ENCODE measurements around the gene CCDC9. TPM values are rescaled to one million over a fixed set of nuclear protein-coding genes. Genes with fewer than 3 reads are reported as not detected.

CCDC9 gene
- total RNA-seq, 4 donors from 2014 or later, result 13.1 to 22.7 (median 18.5) TPM

- no peak for TF ChIP-seq POLR2A (IDR thresholded peaks at IDR 0.05)
- TF ChIP-seq CTCF (IDR thresholded peaks at IDR 0.05 in 4 of 5, conservative IDR thresholded peaks at IDR 0.05 in 1 of 5), result no peak
- Histone ChIP-seq H3K4me1 (peaks cover 10 to 15% of the 10 kb centered on the region in 2 donors), H3K27ac (no peak overlapping the region), H3K36me3 (peaks cover 0 to 2% of the 10 kb centered on the region in 2 donors), H3K9me3 (no peaks in the 10 kb centered on the region), H3K27me3 (no peaks in the 10 kb centered on the region), H3K4me3 (no peak overlapping the region)
- ATAC-seq (no peak), DNase-seq (no peak)
- in situ Hi-C loops (cut with MboI; ENCODE audit: low sequenced_read_pairs in 4 of 4), result no loop called here
- intact Hi-C loops (cut with DNase I; ENCODE audit: low total_unique reads), result no loop called here
Measured at GRCh38 chr19:47253467-47253881, 2.9 kb upstream of the CCDC9 start.

- H3K27me3 ChIP-seq, result no peaks in the 10 kb centered on the region
- H3K4me3 ChIP-seq, result no peak overlapping the region
- H3K27ac ChIP-seq, result no peak overlapping the region
- ATAC-seq, result no peak
- intact Hi-C loops (cut with DNase I; ENCODE audit: low total_unique reads) (no loop called here), in situ Hi-C loops (cut with MboI; ENCODE audit: low sequenced_read_pairs in 4 of 4) (no loop called here)
- DNase-seq, result no peak
- H3K36me3 ChIP-seq, result peaks cover 0 to 7% of the 10 kb centered on the region in 2 donors
- peaks cover 15 to 16% of the 10 kb centered on the region in 2 donors for H3K4me1 ChIP-seq
- TF ChIP-seq CTCF (IDR thresholded peaks at IDR 0.05 in 4 of 5, conservative IDR thresholded peaks at IDR 0.05 in 1 of 5) (no peak), POLR2A (IDR thresholded peaks at IDR 0.05) (no peak)
- H3K9me3 ChIP-seq, result no peaks in the 10 kb centered on the region
Measured at GRCh38 chr19:47253970-47254369, 2.4 kb upstream of the CCDC9 start.

GRCh38 chr19:47256693-47257410 is 527 bp downstream of the CCDC9 start:
- TF ChIP-seq POLR2A (IDR thresholded peaks at IDR 0.05) (no peak), CTCF (IDR thresholded peaks at IDR 0.05 in 4 of 5, conservative IDR thresholded peaks at IDR 0.05 in 1 of 5) (no peak)
- H3K4me3 ChIP-seq, result peak overlapping the region; percentile 50 to 72 (median 70)
- DNase-seq (peak; percentile 100), ATAC-seq (peak; percentile 78 to 84)
- H3K27me3 ChIP-seq, result no peaks in the 10 kb centered on the region
- intact Hi-C loops (cut with DNase I; ENCODE audit: low total_unique reads) (loop anchor here (1.0 to 5.0 kb wide), 5 partner anchors 17 to 1371 kb away; partner anchors contain the start of genes CARD8, INAFM1, IRF2BP1 and ZC3H4), in situ Hi-C loops (cut with MboI; ENCODE audit: low sequenced_read_pairs in 4 of 4) (no loop called here)
- no peaks in the 10 kb centered on the region for H3K9me3 ChIP-seq
- peaks cover 0 to 32% of the 10 kb centered on the region in 2 donors for H3K36me3 ChIP-seq
- H3K27ac ChIP-seq, result peak overlapping the region; percentile 82 to 95 (median 91)
- peaks cover 16% of the 10 kb centered on the region in 2 donors for H3K4me1 ChIP-seq

- ATAC-seq (no peak), DNase-seq (no peak)
- in situ Hi-C loops (cut with MboI; ENCODE audit: low sequenced_read_pairs in 4 of 4) (no loop called here), intact Hi-C loops (cut with DNase I; ENCODE audit: low total_unique reads) (loop anchor here (1.0 to 5.0 kb wide), 3 partner anchors 145 to 1371 kb away; partner anchors contain the start of genes CARD8, IRF2BP1 and ZC3H4)
- Histone ChIP-seq H3K4me1 (peaks cover 16% of the 10 kb centered on the region in 2 donors), H3K9me3 (no peaks in the 10 kb centered on the region), H3K36me3 (peaks cover 0 to 32% of the 10 kb centered on the region in 2 donors), H3K27ac (peak overlapping the region; percentile 82 to 95 (median 91)), H3K27me3 (no peaks in the 10 kb centered on the region), H3K4me3 (peak overlapping the region; percentile 50 to 72 (median 70))
- TF ChIP-seq CTCF (IDR thresholded peaks at IDR 0.05 in 4 of 5, conservative IDR thresholded peaks at IDR 0.05 in 1 of 5) (no peak), POLR2A (IDR thresholded peaks at IDR 0.05) (peak; percentile 49 to 59)
Measured at GRCh38 chr19:47257411-47258169, 1.3 kb downstream of the CCDC9 start.
